SK-N-SH (cell line): ENCODE data around the gene ENOX1.

Experiments
- CTCF ChIP-seq: fragments of 200-600 bp; sonication (generic); IDR thresholded peaks from 2 replicates; pipeline ENCODE4 v1.6.1; 2017; ENCODE audit warnings: antibody characterized with exemption, mild to moderate bottlenecking, moderate library complexity
- POLR2AphosphoS5 ChIP-seq: IDR thresholded peaks from 2 replicates; pipeline ENCODE4 v1.6.1; 2012; ENCODE audit warnings: low read depth, low read length

GRCh38 chr13:43333176-43333575 is 453.6 kb downstream of the ENOX1 start:
- TF ChIP-seq CTCF: no peak
- TF ChIP-seq POLR2AphosphoS5: no peak
